T-helper 2 cell treated with Interferon-gamma antibody and Interleukin-4, amounts not matched to agents 100 ng/mL and 5 ng/mL, for 36 hours (primary cell): ENCODE data around the gene GDF9. TPM values are rescaled to one million over a fixed set of nuclear protein-coding genes. Genes with fewer than 3 reads are reported as not detected.

Source experiments
- intact Hi-C: fragments of 100-400 bp; cut with micrococcal nuclease; formaldehyde crosslinking; loops from one replicate; pipeline ENCODE4 v1.15.1; 2023
- total RNA-seq: library from RNA; stranded (reverse); gene quantifications from 2 replicates; pipeline ENCODE4 v1.2.3, GENCODE V29; 2022

Gene GDF9
- total RNA-seq, 1 donor from 2014 or later, result 0.18 TPM

DNA sequence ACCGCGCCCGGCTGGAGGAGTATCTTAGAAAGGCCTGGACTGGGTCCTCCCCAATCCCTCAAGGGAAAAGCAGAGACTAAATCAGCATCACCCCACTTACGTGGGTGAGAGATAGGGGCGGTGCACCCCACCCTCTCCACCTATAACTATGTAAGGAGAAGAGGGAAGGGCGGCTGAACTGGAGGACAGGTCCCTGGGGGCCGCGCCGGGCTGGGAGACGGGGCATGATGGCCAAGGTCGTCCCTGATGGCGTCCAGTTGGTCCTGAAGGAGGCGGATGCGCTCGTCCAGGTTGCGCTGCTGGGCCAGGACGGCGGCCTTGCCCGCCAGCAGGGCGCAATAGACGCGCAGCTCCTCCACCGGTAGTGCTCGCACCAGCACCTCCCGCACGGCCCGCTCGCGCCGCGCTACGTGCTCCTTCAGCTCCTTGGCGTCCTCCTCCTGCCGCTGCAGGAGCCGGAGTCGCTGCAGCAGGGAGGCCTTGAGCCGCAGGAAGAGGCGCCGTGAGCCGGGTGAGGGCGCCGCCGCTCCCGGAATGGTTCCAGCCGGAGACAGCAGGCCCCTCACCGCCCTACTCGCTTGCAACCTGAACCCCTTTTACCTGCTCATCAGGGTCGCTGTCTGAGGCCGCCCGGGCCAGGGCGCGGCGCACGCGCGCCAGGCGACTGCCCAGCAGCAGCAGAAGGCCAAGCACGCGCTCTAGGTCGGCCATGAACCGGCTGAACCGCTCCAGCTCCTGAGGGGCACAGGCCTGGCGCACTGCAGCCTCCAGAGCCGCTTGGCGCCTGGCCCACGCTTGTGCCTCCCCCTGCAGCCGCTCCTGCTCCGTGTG lies 43.4 kb downstream of the GDF9 start:
- intact Hi-C loops, result loop anchor here (5.0 kb wide), 2 partner anchors 46 to 86 kb away; partner anchors contain the start of genes KIF3A and SEPTIN8

DNA sequence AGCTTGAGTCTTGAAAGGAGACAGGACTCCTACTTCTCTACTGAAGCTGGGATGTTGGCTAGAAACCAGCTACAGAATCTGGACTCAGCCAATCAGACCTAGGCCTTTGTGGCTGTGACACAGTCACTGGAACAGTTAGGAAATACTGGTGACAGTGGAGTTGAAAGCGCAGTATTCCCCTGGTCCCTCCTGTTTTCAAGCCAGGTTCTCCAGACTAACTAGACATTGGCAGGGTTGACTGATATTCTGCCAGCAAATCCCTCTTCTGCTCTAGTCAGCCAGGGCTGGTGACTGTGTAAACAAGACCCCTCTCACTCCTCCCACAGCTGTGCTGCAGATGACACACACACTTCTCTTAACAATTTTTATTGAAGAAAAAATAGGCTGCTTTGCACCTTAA lies 44.5 kb downstream of the GDF9 start:
- intact Hi-C loops, result loop anchor here (2.0 to 5.0 kb wide), 3 partner anchors 44 to 435 kb away; partner anchors contain the start of genes KIF3A and SEPTIN8

DNA sequence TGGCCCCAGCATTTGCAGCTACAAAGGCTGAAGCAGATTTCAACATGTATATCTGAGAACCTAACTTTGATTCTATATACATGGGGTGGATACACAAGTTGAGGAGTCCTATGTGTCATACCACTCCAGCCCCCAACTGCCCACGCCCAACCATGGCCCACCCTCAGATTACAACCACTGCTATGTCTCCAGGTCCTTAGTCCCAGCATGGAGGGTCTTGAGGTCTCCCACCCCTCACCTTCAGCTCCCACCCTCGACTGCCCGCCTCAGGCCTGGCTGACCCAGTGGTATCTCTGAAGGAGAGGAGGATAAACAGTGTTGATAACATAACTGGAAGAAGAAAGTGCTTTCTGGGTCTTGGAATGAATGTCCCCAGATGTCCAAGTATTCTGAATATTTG lies 44.9 kb downstream of the GDF9 start:
- intact Hi-C loops, result loop anchor here (2.0 to 5.0 kb wide), 3 partner anchors 44 to 435 kb away; partner anchors contain the start of genes KIF3A and SEPTIN8

DNA sequence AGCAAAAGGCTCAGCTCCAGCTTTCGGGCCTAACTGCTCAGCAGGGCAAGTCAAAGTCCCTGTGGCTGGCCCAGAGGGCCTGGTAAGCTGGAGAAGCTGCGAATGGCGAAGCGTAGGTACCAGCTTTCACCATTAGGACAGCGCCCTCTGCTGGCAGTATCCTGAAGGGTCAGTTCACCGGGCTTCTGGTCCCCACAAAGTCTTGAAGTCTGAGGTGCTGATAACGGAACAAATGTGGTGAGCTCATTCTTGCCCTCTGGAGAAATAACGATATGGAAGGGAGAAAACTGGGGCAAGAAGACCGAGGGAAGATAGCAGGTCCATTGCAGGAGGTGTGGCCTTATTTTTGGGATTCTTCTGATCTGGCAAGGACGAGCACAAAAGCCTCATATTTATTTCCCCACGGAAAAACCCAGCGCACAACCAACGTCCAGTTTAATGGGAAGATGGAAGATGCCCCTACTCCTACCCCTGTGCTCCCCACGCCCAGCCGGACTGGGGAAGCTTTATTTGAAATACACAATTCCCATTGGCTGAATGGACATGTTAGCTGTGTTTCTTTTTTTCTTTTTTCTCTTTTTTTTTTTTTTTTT lies 46.0 kb downstream of the GDF9 start:
- intact Hi-C loops, result loop anchor here (1.0 to 5.0 kb wide), 6 partner anchors 43 to 433 kb away; partner anchors contain the start of genes CCNI2, KIF3A and SEPTIN8

DNA sequence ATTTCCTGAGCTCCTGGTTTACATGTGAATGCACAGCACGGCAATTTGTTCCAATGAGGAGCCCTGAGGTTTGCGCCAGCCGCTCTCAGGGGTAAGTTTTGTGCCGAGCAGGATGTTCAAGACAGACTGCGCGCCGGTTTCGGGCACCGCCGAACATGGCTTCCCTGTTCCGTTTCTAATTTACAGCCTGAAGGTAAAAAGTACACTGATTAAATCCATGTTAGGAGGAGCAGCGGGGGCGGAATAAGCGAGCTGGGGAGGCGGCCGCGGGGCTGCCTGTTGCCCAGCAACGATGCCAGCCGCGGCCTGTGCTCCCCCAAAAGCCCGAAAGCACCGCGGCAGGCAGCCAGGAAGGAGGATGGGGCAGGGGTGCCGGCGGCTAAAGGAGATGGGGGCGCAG lies 46.8 kb downstream of the GDF9 start:
- intact Hi-C loops, result no loop called here

DNA sequence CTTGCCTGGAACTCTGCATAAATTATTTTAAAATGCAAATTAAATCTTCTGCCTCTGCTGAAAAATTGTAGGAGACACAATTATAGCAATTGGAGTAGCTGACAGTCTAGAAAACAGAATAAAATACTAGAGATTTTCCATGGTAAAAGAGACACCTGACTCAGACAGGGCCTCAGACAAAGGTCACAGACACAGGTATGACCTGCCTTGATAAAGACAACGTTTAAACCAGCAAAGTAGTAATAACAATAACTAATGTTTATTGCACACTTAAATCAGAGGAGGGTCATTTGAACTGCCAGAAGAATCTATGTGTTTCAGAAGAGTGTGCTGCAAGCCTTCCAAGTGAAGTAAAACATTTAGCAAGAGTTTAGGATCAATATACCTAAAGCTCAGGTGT lies 49.3 kb downstream of the GDF9 start:
- intact Hi-C loops, result no loop called here

DNA sequence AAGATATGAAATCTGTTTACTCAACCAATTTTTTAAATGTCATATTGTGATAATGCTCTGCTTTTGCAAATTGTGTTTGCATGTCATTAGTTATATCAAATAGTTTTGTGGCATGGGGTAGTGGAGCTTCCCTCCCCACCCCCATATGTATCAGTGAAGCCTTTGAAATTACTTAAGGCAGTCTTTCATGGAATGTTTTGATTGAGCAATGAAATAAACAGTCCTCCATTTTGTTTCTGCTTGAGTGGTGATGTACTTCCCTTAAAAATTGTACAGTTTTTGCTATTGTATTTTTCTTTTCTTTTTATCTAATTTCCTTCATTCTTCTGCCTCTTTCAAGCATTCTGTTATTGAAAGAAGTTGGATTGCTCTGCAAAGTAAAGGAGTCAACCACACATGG lies 49.7 kb downstream of the GDF9 start:
- intact Hi-C loops, result no loop called here

DNA sequence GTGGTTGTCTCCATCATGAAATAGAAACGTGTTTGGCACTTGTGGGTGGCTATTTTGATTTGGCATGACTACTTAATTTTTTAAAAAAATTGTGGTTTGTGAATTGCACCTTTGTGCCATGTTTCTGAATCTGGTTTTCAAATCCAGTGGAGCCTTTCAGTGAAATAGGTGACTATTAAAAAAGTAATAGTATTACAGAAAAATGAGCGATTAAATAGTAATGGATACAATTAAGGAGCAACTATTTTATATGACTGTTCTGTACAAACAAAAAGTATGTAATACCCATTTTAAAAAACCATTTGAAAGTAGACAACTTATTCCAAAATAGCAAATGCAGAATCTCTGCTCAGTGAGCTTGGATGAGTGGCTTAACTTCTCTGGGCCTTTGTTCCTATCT lies 50.2 kb downstream of the GDF9 start:
- intact Hi-C loops, result no loop called here

DNA sequence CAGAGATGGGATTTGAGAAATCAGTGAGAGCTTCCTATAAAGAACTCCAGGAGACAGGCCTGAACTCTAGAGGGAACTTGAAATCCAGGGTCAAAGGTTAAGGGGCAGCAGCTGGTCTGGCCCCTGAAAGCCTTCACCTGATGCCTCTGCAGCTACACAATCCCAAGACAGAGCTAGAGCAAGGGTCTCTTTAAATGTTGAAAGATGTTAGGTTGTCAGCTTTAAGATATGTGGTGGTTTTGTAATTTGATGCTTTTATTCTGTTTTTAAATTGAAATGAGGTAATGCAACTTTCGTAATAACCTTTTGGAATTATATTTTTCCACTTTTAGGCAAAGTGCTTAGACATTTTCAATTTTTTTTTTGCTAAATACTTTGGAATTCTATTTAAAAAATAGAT lies 50.8 kb downstream of the GDF9 start:
- intact Hi-C loops, result no loop called here

DNA sequence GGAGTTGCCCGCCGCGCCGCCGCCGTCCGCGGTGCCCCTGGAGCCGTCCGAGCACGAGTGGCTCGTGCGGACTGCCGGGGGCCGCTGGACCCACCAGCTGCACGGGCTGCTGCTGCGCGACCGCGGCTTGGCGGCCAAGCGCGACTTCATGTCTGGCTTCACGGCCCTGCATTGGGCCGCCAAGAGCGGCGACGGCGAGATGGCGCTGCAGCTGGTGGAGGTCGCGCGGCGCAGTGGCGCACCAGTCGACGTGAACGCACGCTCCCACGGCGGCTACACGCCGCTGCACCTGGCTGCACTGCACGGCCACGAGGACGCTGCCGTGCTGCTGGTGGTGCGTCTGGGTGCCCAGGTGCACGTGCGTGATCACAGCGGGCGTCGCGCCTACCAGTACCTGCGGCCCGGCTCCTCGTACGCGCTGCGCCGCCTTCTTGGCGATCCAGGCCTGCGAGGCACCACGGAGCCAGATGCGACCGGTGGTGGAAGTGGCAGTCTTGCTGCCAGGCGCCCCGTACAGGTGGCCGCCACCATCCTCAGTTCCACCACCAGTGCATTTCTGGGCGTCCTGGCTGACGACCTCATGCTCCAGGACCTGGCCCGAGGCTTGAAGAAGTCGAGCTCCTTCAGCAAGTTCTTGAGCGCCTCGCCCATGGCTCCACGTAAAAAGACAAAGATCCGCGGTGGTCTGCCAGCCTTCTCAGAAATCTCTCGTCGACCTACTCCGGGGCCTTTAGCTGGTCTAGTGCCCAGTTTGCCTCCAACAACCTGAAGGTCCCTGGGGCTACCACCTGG lies 51.6 kb downstream of the GDF9 start:
- intact Hi-C loops, result no loop called here

DNA sequence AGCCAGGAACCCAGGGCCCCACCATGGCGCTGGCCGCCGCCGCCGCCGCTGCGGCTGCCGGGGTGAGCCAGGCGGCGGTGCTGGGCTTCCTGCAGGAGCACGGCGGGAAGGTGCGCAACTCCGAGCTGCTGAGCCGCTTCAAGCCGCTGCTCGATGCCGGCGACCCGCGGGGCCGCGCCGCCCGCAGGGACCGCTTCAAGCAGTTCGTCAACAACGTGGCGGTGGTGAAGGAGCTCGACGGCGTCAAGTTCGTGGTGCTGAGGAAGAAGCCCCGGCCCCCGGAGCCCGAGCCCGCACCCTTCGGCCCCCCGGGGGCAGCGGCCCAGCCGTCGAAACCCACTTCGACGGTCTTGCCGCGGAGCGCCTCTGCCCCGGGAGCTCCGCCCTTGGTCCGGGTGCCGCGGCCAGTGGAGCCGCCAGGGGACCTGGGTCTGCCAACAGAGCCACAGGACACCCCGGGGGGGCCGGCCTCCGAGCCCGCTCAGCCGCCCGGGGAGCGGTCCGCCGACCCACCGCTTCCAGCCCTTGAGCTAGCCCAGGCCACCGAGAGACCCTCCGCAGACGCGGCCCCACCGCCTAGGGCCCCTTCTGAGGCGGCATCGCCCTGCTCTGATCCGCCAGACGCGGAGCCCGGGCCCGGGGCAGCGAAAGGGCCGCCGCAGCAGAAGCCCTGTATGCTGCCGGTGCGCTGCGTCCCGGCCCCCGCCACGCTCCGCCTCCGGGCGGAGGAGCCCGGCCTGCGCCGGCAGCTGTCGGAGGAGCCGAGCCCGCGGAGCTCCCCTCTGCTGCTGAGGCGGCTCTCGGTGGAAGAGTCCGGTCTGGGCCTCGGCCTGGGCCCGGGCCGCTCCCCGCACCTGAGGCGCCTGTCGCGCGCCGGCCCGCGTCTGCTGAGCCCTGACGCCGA lies 52.4 kb downstream of the GDF9 start:
- intact Hi-C loops, result no loop called here

DNA sequence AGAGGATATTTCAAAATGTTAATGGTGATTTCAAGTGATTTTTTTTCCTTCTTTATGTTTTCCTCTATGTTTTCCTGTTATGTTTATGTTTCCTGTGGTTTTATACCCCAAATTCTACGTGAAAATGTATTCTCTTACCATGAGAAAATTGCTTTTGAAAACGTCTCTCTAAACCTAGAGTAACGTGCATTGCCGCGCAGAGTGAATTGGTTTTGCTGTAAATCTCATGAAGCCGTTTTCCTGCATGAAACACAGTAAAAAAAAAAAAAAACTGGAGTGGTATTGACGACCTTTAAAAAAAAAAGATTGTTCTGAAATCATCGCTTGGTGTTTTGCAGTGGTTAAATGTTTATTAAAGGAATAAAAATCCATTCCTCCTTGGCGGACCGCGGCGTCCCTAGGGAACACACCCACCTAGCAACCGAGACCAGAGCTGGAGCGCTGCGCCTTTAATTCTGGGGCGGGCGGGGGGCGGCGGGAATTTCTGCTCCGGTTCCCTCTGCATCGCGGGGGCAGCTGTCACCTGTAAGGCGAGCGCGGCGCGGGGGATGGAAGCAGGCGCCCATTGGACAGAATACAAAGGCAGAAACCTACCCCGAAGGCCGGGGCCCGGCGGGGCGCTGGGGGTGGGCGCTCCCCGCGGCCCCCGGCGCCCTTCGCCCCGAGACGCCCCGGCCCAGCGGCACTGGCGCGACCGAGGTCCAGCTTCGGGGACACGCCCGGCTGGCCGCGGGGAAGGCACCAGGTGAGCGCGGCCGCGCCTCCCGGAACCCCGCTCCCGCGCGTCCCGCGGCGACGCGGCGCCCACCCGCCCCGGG lies 53.3 kb downstream of the GDF9 start, which contains the start of gene SOWAHA:
TSS of gene SOWAHA (plus strand) at position 522 of the 818 bp plus-strand sequence. CDS start 320 bp downstream, outside the sequence.
- intact Hi-C loops, result no loop called here

DNA sequence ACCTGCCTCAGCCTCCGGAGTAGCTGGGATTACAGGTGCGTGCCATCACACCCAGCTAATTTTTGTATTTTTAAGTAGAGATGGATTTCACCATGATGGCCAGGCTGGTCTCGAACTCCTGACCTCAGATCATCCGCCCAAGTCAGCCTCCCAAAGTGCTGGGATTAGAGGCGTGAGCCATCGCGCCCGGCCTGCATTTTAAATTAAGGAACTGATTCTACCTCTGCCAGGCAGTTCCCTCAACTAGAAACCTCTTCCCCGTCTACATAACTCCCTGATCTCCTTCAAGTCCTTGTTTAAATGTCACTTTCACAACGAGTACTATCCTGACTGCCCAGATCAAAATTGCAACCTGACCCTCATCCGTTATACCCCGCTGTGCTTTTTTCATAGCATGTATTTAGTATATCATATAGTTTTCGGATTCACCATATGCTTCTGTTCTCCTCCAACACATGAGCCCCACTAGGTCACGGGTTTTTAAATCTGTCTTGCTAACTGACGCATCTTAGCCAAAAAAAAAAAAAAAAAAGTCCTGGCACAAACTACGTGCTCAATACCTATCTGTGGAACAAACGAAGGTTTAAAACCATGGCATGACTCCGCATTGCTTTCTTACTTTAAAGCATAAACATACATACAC lies 54.0 kb downstream of the GDF9 start:
- intact Hi-C loops, result no loop called here

Other genes starting within 250 kb of the GDF9 start
- gene IL13, start 208.3 kb downstream of the GDF9 start, total RNA-seq, result 32.6 and 39.1 TPM in 2 replicates
- 4.0 and 7.9 TPM in 2 replicates for gene IL4, start 192.5 kb downstream of the GDF9 start, total RNA-seq
- 18.6 and 19.8 TPM in 2 replicates for gene KIF3A, start 128.9 kb downstream of the GDF9 start, total RNA-seq
- gene CCNI2, start 119.0 kb downstream of the GDF9 start, total RNA-seq, result 8.6 and 11.2 TPM in 2 replicates
- gene SEPTIN8, start 89.2 kb downstream of the GDF9 start, total RNA-seq, result 28.2 and 32.6 TPM in 2 replicates
- gene SOWAHA, start 53.2 kb downstream of the GDF9 start, total RNA-seq, result 0.07 and 0.09 TPM in 2 replicates
- gene SHROOM1, start 35.8 kb downstream of the GDF9 start, total RNA-seq, result 1.9 and 3.0 TPM in 2 replicates
- gene UQCRQ, start 173 bp upstream of the GDF9 start, total RNA-seq, result 330 and 336 TPM in 2 replicates
- gene LEAP2, start 7.2 kb upstream of the GDF9 start, total RNA-seq, result 4.0 and 4.2 TPM in 2 replicates
- 30.5 and 31.8 TPM in 2 replicates for gene AFF4, start 97.2 kb upstream of the GDF9 start, total RNA-seq
- 33.9 and 35.4 TPM in 2 replicates for gene ZCCHC10, start 160.1 kb upstream of the GDF9 start, total RNA-seq
- gene HSPA4, start 185.5 kb upstream of the GDF9 start, total RNA-seq, result 115 and 117 TPM in 2 replicates